ENCODE results near the gene PTK6.

Gene PTK6

DNA sequence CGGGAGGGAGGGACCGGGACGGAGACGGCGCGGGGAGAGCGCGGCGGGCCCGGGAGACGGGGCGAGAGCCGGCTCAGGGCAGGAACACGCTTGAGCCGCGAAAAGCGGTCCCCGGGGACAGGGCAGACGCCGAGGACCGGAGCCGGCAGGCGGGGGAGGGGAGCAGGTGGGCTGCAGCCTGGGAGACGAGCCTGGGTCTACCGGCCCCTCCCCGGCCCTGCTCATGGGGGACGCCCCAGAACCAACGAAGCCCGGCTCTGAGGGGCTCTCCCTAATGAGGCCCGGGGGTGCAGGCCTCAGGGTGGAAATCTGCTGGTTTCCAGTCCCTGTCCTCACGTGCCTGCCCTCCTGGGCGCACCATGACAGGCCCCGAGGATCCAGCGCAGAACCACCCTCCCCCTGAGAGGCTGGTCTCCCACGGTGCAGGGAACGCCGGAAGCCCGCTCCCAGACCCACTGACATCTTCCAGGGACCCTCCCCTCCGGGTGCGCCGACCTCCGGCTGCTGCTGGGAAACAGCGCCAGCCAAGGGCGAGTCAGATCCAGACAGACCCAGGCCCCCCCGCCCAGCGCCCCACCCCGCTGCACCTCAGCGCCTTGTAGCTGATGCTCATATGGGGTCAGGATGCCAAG lies 37.7 kb downstream of the PTK6 start:
- H3K27me3 ChIP-seq (replicated peaks; ENCODE audit: insufficient read depth, low read length): peaks cover 61% of the 10 kb centered on the region
- peaks cover 8% of the 10 kb centered on the region for H3K4me1 ChIP-seq (ENCODE audit: low read length)
- no peak overlapping the region for H3K4me3 ChIP-seq (ENCODE audit: low read length)
- H3K79me2 ChIP-seq (ENCODE audit: low read length): no peaks in the 10 kb centered on the region
- H3K9ac ChIP-seq (ENCODE audit: low read length): no peak overlapping the region
- H2AFZ ChIP-seq (ENCODE audit: low read length): no peak overlapping the region
- no peaks in the 10 kb centered on the region for H4K20me1 ChIP-seq (ENCODE audit: insufficient read depth, low read length)
- no peak for DNase-seq
- H3K9me3 ChIP-seq (replicated peaks; ENCODE audit: insufficient read depth, low read length): no peaks in the 10 kb centered on the region
- no peaks in the 10 kb centered on the region for H3F3A ChIP-seq (ENCODE audit: insufficient read depth, low read length)
- no peaks in the 10 kb centered on the region for H3K36me3 ChIP-seq (replicated peaks; ENCODE audit: insufficient read depth, low read length)
- TF ChIP-seq CTCF (IDR thresholded peaks at IDR 0.05; ENCODE audit: low read length) (no peak), EZH2phosphoT487 (IDR thresholded peaks at IDR 0.05; ENCODE audit: low read length) (no peak), EZH2 (optimal IDR thresholded peaks at IDR 0.05; ENCODE audit: low read depth, low read length) (no peak)
- H3K9me2 ChIP-seq (replicated peaks; ENCODE audit: insufficient read depth, low read length): no peaks in the 10 kb centered on the region
- no peak overlapping the region for H3K27ac ChIP-seq (ENCODE audit: low read length)
- no peak overlapping the region for H3K4me2 ChIP-seq (ENCODE audit: low read depth, low read length)

GRCh38 chr20:63498960-63499337 lies 38.2 kb downstream of the PTK6 start, which contains the start of gene EEF1A2:
Gene EEF1A2 (minus strand): TSS chr20:63499083. CDS start chr20:63497763, 1,320 bp downstream.
- no peaks in the 10 kb centered on the region for H3F3A ChIP-seq (ENCODE audit: insufficient read depth, low read length)
- TF ChIP-seq EZH2 (optimal IDR thresholded peaks at IDR 0.05; ENCODE audit: low read depth, low read length): no peak
- TF ChIP-seq EZH2phosphoT487 (IDR thresholded peaks at IDR 0.05; ENCODE audit: low read length): no peak
- no peak for TF ChIP-seq CTCF (IDR thresholded peaks at IDR 0.05; ENCODE audit: low read length)
- H3K4me2 ChIP-seq (ENCODE audit: low read depth, low read length): no peak within 1 kb of the TSS
- no peaks in the 10 kb centered on the region for H3K36me3 ChIP-seq (replicated peaks; ENCODE audit: insufficient read depth, low read length)
- no peaks in the 10 kb centered on the region for H3K9me2 ChIP-seq (replicated peaks; ENCODE audit: insufficient read depth, low read length)
- H3K79me2 ChIP-seq (ENCODE audit: low read length): no peaks in the 10 kb centered on the region
- H3K9me3 ChIP-seq (replicated peaks; ENCODE audit: insufficient read depth, low read length): no peaks in the 10 kb centered on the region
- no peak within 1 kb of the TSS for H3K4me3 ChIP-seq (ENCODE audit: low read length)
- H3K4me1 ChIP-seq (ENCODE audit: low read length): peaks cover 8% of the 10 kb centered on the region
- H2AFZ ChIP-seq (ENCODE audit: low read length): no peak within 1 kb of the TSS
- no peak within 1 kb of the TSS for H3K27ac ChIP-seq (ENCODE audit: low read length)
- H4K20me1 ChIP-seq (ENCODE audit: insufficient read depth, low read length): no peaks in the 10 kb centered on the region
- H3K9ac ChIP-seq (ENCODE audit: low read length): no peak within 1 kb of the TSS
- H3K27me3 ChIP-seq (replicated peaks; ENCODE audit: insufficient read depth, low read length): peaks cover 61% of the 10 kb centered on the region
- no peak for DNase-seq

DNA sequence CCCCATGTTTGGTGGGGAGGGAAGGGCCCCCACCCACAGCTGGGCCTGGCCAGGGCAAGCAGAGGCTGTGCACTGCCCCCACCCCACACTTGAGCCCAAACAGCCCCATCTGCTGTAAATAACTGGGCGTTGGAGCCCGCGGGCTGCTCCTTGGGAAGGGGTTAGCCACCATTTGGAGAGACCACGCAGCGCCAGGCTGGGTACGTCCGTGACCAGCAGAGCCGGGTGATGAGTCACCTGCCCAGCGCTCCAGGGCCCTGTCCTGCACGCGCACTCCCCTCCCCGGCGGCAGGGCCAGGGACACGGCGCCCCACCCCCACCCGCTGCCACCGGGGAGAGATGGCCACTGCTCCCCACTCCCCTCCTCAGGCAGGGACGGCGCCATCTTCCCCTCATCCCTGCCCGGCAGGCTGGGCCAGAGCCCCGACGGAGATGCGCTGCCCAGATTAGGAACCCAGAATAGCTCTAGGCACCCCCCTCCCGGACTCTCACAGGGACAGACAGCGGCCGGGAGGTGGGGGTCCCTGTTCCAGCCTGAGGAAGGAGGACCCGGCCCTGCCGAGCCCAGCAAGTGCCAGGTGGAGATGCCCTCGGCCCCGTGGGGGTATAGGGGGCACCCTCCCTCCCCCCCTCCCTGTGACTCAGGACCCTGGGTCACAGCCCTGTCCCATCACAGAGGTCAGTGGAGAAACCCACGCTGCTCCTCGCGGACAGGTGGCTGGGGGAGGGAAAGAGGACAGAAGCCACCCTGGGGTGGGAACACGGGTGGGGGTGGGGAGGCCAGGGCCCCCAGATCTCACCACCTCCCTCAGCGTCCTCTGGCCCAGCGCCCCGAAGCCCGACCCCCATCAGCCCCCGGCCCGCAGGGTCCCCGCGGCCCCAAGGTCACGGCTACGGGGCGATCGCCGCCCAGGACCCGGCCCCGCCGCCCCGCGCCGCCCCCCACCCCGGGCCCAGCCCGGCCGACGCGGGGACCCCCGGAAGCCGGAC lies 38.9 kb downstream of the PTK6 start:
- H3K4me2 ChIP-seq (ENCODE audit: low read depth, low read length): no peak overlapping the region

More for the DNA sequence above, 38.9 kb downstream of the PTK6 start:
- peaks cover 59% of the 10 kb centered on the region for H3K27me3 ChIP-seq (replicated peaks; ENCODE audit: insufficient read depth, low read length)
- H3K27ac ChIP-seq (ENCODE audit: low read length): no peak overlapping the region
- peaks cover 8% of the 10 kb centered on the region for H3K4me1 ChIP-seq (ENCODE audit: low read length)
- TF ChIP-seq EZH2 (optimal IDR thresholded peaks at IDR 0.05; ENCODE audit: low read depth, low read length) (no peak), EZH2phosphoT487 (IDR thresholded peaks at IDR 0.05; ENCODE audit: low read length) (no peak), CTCF (IDR thresholded peaks at IDR 0.05; ENCODE audit: low read length) (no peak)
- H3F3A ChIP-seq (ENCODE audit: insufficient read depth, low read length): no peaks in the 10 kb centered on the region
- DNase-seq: no peak
- no peaks in the 10 kb centered on the region for H3K9me2 ChIP-seq (replicated peaks; ENCODE audit: insufficient read depth, low read length)
- no peak overlapping the region for H2AFZ ChIP-seq (ENCODE audit: low read length)
- no peak overlapping the region for H3K4me3 ChIP-seq (ENCODE audit: low read length)
- H4K20me1 ChIP-seq (ENCODE audit: insufficient read depth, low read length): no peaks in the 10 kb centered on the region
- no peaks in the 10 kb centered on the region for H3K79me2 ChIP-seq (ENCODE audit: low read length)
- H3K36me3 ChIP-seq (replicated peaks; ENCODE audit: insufficient read depth, low read length): no peaks in the 10 kb centered on the region
- H3K9me3 ChIP-seq (replicated peaks; ENCODE audit: insufficient read depth, low read length): no peaks in the 10 kb centered on the region
- no peak overlapping the region for H3K9ac ChIP-seq (ENCODE audit: low read length)

Measured in MM.1S (cell line).